ENCODE data around the gene COL6A2.
"Not testable (repeated sequence)": the region's sequence is repeated elsewhere in the genome, so short reads cannot be mapped to it uniquely, and the experiment has no call there.

The COL6A2 gene

GRCh38 chr21:46097336-46098293 lies at the start of gene COL6A2:
Gene COL6A2, plus strand, starts transcription at chr21:46098112.
- DNase-seq = peak; percentile 70

- peak; percentile 100 for DNase-seq
Observed at GRCh38 chr21:46048926-46049889, 48.7 kb upstream of the COL6A2 start.

GRCh38 chr21:46049890-46050667 lies 47.8 kb upstream of the COL6A2 start:
- no peak for DNase-seq

- no peak for DNase-seq
Observed at GRCh38 chr21:46050668-46051378, 47.1 kb upstream of the COL6A2 start.

GRCh38 chr21:46051379-46051770 lies 46.5 kb upstream of the COL6A2 start:
- DNase-seq = no peak

- DNase-seq = no peak
Observed at GRCh38 chr21:46051821-46052675, 45.9 kb upstream of the COL6A2 start.

GRCh38 chr21:46052703-46053651 lies 44.9 kb upstream of the COL6A2 start:
- peak; percentile 87 for DNase-seq

- no peak for DNase-seq
Observed at GRCh38 chr21:46054031-46054430, 43.9 kb upstream of the COL6A2 start.

- peak; percentile 69 for DNase-seq
Observed at GRCh38 chr21:46054451-46054881, 43.4 kb upstream of the COL6A2 start.

GRCh38 chr21:46055863-46056281 lies 42.0 kb upstream of the COL6A2 start:
- DNase-seq = no peak

- peak; percentile 92 for DNase-seq
Observed at GRCh38 chr21:46056450-46056903, 41.4 kb upstream of the COL6A2 start.

- DNase-seq = no peak
Observed at GRCh38 chr21:46057111-46057709, 40.7 kb upstream of the COL6A2 start.

GRCh38 chr21:46057710-46058241 lies 40.1 kb upstream of the COL6A2 start:
- DNase-seq = no peak

- DNase-seq = no peak
Observed at GRCh38 chr21:46058431-46059145, 39.3 kb upstream of the COL6A2 start.

GRCh38 chr21:46059195-46059594 lies 38.7 kb upstream of the COL6A2 start:
- no peak for DNase-seq

GRCh38 chr21:46059711-46060455 lies 38.0 kb upstream of the COL6A2 start:
- not testable (repeated sequence) for DNase-seq

GRCh38 chr21:46060596-46061061 lies 37.3 kb upstream of the COL6A2 start:
- peak; percentile 99 for DNase-seq

All from fibroblast of upper back skin (primary cell).